KMS-11 (cell line): Measurements from ENCODE around the gene HOXB2.

ENCODE experiments used
- H2AFZ ChIP-seq: fragments of 200-600 bp; sonication (generic); 2 replicates; pipeline ENCODE4 v1.6.1; 2016; ENCODE audit warnings: antibody characterized with exemption, mixed run types, low read depth
- H3K27ac ChIP-seq: fragments of 200-600 bp; sonication (generic); 2 replicates; pipeline ENCODE4 v1.6.1; 2016; ENCODE audit warnings: mild to moderate bottlenecking, mixed run types
- H3K27me3 ChIP-seq: fragments of 200-600 bp; sonication (generic); 2 replicates; pipeline ENCODE4 v1.6.1; 2017; ENCODE audit warnings: mild to moderate bottlenecking, low read depth, mixed run types, moderate library complexity; ENCODE audit not compliant: insufficient read depth
- H3K36me3 ChIP-seq: fragments of 200-600 bp; sonication (generic); 2 replicates; pipeline ENCODE4 v1.6.1; 2017; ENCODE audit warnings: mild to moderate bottlenecking, mixed run types; ENCODE audit not compliant: insufficient read depth
- H3K4me1 ChIP-seq: fragments of 200-600 bp; sonication (generic); 2 replicates; pipeline ENCODE4 v1.6.1; 2016; ENCODE audit warnings: mild to moderate bottlenecking, low read depth, mixed run types; ENCODE audit not compliant: poor library complexity, severe bottlenecking
- H3K4me2 ChIP-seq: fragments of 200-600 bp; sonication (generic); 2 replicates; pipeline ENCODE4 v1.7.0; 2016; ENCODE audit warnings: mild to moderate bottlenecking, mixed run types
- H3K4me3 ChIP-seq: fragments of 200-600 bp; sonication (generic); IDR thresholded peaks from 2 replicates; pipeline ENCODE4 v1.6.1; 2017; ENCODE audit warnings: low read depth, low read length, mixed read lengths; ENCODE audit not compliant: insufficient read depth
- H3K79me2 ChIP-seq: fragments of 200-600 bp; sonication (generic); 2 replicates; pipeline ENCODE4 v1.6.1; 2016; ENCODE audit warnings: low read depth, mixed run types; ENCODE audit not compliant: insufficient read depth
- H3K9ac ChIP-seq: fragments of 200-600 bp; sonication (generic); 2 replicates; pipeline ENCODE4 v1.6.1; 2016; ENCODE audit warnings: mild to moderate bottlenecking, mixed run types
- H4K20me1 ChIP-seq: fragments of 200-600 bp; sonication (generic); 2 replicates; pipeline ENCODE4 v1.6.1; 2016; ENCODE audit warnings: mild to moderate bottlenecking, mixed run types; ENCODE audit not compliant: insufficient read depth
- TF ChIP-seq, protein P1 (sequence below): fragments of 200-600 bp; sonication (generic); conservative IDR thresholded peaks from 2 replicates; pipeline ENCODE4 v1.6.1; 2017; ENCODE audit warnings: low read depth, mild to moderate bottlenecking, antibody characterized with exemption, low read length, moderate library complexity, mixed read lengths

HOXB2 gene

DNA sequence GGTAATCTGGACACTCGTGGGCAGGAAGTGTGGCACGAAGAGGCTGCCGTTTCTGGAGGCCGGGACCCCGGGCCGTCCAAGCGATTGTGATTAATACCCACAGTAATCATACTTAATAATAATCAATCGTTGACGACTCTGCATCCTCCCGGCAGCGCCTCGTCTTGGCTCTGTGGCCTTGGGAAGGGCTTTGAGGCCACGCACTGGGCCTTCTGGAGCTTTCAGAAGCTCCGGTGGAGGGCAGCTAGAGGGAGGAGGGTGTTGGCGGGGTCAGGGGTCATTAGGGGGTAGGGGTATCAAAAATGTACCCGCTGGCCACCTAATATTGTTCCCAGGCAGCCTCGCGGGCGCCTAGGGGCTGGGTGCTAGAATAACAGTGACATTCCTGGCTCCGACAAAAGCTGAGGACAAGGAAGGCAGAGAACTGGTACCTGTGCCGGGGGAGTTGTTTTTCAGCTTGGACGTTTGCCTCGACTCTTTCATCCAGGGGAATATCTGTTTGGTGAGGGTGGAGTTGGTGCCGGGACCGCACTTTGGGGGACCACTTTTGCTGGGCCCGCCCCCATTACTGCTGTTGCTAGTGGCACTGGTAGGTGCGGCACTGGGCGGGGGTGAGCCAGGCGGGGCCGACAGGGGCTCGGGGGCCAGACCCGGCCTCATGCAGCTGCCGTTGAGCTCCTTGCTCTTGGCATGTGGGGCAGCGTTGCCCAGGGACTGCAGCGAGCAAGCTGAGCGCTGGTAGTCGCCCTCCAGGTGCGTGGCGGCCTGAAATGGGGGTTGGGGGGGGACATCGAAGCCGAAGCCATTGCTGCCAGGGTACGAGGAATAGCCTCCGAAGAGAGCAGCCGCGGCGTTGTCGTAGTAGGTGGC is 6.9 kb upstream of the HOXB2 start:
- no peaks in the 10 kb centered on the region for H3K4me1 ChIP-seq
- H3K4me2 ChIP-seq, result no peak overlapping the region
- no peak overlapping the region for H2AFZ ChIP-seq
- no peaks in the 10 kb centered on the region for H4K20me1 ChIP-seq
- H3K27me3 ChIP-seq, result no peaks in the 10 kb centered on the region
- no peak overlapping the region for H3K4me3 ChIP-seq
- TF ChIP-seq, protein P1, sequence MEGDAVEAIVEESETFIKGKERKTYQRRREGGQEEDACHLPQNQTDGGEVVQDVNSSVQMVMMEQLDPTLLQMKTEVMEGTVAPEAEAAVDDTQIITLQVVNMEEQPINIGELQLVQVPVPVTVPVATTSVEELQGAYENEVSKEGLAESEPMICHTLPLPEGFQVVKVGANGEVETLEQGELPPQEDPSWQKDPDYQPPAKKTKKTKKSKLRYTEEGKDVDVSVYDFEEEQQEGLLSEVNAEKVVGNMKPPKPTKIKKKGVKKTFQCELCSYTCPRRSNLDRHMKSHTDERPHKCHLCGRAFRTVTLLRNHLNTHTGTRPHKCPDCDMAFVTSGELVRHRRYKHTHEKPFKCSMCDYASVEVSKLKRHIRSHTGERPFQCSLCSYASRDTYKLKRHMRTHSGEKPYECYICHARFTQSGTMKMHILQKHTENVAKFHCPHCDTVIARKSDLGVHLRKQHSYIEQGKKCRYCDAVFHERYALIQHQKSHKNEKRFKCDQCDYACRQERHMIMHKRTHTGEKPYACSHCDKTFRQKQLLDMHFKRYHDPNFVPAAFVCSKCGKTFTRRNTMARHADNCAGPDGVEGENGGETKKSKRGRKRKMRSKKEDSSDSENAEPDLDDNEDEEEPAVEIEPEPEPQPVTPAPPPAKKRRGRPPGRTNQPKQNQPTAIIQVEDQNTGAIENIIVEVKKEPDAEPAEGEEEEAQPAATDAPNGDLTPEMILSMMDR, result no peak
- H3K79me2 ChIP-seq, result no peaks in the 10 kb centered on the region
- no peak overlapping the region for H3K27ac ChIP-seq
- H3K9ac ChIP-seq, result no peak overlapping the region
- H3K36me3 ChIP-seq, result no peaks in the 10 kb centered on the region

DNA sequence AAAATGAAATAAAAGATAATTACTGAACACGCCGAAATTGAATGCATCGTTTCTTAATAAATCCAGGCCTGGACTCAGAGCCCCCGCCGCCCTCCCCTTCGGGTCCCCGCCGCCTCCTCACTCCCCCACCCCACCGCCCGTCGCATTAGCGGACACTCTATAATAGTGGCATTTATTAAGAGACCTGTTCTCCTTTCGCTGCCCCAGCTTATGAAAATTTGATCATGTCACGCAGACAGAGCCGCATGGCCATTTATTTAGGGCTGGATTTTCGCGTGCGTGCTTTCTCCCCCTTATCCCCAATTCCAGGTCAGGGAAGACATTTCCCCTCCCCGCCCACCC is 6.3 kb upstream of the HOXB2 start:
- no peak overlapping the region for H3K9ac ChIP-seq
- no peak overlapping the region for H3K4me3 ChIP-seq
- no peaks in the 10 kb centered on the region for H3K79me2 ChIP-seq
- H3K27me3 ChIP-seq, result no peaks in the 10 kb centered on the region
- H3K27ac ChIP-seq, result no peak overlapping the region
- no peak overlapping the region for H2AFZ ChIP-seq
- H3K4me1 ChIP-seq, result no peaks in the 10 kb centered on the region
- no peaks in the 10 kb centered on the region for H4K20me1 ChIP-seq
- H3K36me3 ChIP-seq, result no peaks in the 10 kb centered on the region
- no peak overlapping the region for H3K4me2 ChIP-seq
- TF ChIP-seq, protein P1, result no peak

DNA sequence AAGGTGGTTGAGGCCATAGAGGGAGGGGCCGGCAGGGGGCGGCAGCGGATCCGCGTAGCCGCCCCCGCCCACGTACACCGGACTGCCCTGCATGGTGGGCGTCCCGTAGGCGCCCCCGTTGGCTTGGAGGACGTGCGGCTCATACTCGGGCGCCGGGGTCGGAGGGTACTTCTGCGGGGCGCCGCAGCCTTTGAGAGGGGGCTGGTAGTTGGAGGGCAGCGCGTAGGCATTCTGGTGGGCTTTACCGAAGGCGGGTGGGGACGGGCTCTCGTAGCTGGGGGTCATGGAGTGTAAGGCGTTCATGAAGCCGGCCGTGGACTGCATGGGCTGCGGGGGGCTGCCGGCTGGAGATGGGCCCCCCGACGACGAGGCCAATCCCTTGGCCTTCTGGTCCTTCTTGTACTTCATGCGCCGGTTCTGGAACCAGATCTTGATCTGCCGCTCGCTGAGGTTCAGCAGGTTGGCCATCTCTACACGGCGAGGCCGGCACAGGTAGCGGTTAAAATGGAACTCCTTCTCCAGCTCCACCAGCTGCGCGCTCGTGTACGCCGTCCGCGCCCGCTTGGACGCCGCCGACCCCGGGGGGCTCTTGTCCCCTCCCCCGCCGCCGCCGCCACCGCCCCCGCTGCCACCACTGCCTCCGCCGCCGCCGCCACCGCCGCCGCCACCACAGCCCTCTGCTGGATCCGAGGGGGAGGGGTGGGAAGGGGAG is 5.7 kb upstream of the HOXB2 start:
- Histone ChIP-seq H3K4me2 (no peak overlapping the region), H3K4me1 (no peaks in the 10 kb centered on the region), H4K20me1 (no peaks in the 10 kb centered on the region), H3K27me3 (no peaks in the 10 kb centered on the region), H2AFZ (no peak overlapping the region), H3K4me3 (no peak overlapping the region), H3K27ac (no peak overlapping the region), H3K79me2 (no peaks in the 10 kb centered on the region), H3K9ac (no peak overlapping the region), H3K36me3 (no peaks in the 10 kb centered on the region)
- TF ChIP-seq, protein P1, result no peak

DNA sequence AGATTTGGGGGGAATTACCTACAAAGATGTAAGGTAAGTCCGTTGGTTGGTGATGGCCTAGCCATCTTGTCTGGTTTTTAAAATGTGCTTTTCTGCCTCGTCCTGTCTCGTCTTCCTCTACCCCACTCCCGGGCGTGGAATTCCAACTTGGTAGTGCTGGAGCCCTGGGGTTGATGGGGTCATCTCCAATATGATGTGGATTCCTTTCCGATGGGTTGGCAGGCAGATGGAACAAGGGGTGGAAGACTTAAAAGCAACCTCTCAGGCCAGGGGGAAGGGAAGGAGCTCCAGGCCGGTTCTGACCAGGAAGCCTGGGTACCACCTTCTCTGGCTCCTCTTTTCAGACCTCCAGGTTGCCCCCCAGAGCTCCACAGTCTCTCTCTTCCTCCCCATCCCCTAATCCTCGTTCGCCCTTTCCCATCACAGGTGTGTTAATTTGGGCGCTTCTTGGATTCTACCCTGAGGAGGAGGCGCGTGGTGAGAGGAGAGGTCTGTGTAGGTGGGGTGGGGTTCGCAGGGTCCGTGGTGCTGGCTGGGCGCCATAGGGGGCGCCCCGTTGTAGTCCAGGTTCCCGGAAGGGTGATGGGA is 5.1 kb upstream of the HOXB2 start:
- no peak overlapping the region for H3K4me2 ChIP-seq
- no peaks in the 10 kb centered on the region for H3K27me3 ChIP-seq
- no peaks in the 10 kb centered on the region for H3K79me2 ChIP-seq
- TF ChIP-seq, protein P1, result no peak
- no peak overlapping the region for H2AFZ ChIP-seq
- no peak overlapping the region for H3K4me3 ChIP-seq
- no peak overlapping the region for H3K27ac ChIP-seq
- no peaks in the 10 kb centered on the region for H4K20me1 ChIP-seq
- no peaks in the 10 kb centered on the region for H3K4me1 ChIP-seq
- no peaks in the 10 kb centered on the region for H3K36me3 ChIP-seq
- no peak overlapping the region for H3K9ac ChIP-seq
